Measurements from ENCODE around the gene NOTO. TPM values are rescaled to one million over a fixed set of nuclear protein-coding genes. Genes with fewer than 3 reads are reported as not detected.
"Not testable (repeated sequence)": the region's sequence is repeated elsewhere in the genome, so short reads cannot be mapped to it uniquely, and the experiment has no call there.

NOTO gene
- polyA plus RNA-seq, 1 experiment, result not detected

GRCh38 chr2:73185965-73186364 lies 16.4 kb upstream of the NOTO start:
- Histone ChIP-seq H3K27me3 (ENCODE audit: control insufficient read depth, insufficient read depth, low read length) (peaks cover 43% of the 10 kb centered on the region), H3K9me3 (ENCODE audit: control insufficient read depth, insufficient read depth, low read length) (no peaks in the 10 kb centered on the region), H3K4me3 (ENCODE audit: low read depth, low read length) (no peak overlapping the region), H3K27ac (ENCODE audit: low read depth, low read length) (no peak overlapping the region)
- DNase-seq (ENCODE audit: low read depth, low spot score), result no peak
- CTCF ChIA-PET, result interaction anchor here (1.2 kb wide), 2 partner anchors 8 to 27 kb away, joined by 3 to 9 read pairs; no protein-coding TSS in a partner anchor
- POLR2A ChIA-PET, result no interaction called here
- TF ChIP-seq, protein P1, sequence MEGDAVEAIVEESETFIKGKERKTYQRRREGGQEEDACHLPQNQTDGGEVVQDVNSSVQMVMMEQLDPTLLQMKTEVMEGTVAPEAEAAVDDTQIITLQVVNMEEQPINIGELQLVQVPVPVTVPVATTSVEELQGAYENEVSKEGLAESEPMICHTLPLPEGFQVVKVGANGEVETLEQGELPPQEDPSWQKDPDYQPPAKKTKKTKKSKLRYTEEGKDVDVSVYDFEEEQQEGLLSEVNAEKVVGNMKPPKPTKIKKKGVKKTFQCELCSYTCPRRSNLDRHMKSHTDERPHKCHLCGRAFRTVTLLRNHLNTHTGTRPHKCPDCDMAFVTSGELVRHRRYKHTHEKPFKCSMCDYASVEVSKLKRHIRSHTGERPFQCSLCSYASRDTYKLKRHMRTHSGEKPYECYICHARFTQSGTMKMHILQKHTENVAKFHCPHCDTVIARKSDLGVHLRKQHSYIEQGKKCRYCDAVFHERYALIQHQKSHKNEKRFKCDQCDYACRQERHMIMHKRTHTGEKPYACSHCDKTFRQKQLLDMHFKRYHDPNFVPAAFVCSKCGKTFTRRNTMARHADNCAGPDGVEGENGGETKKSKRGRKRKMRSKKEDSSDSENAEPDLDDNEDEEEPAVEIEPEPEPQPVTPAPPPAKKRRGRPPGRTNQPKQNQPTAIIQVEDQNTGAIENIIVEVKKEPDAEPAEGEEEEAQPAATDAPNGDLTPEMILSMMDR (IDR thresholded peaks at IDR 0.05; ENCODE audit: low read depth, low read length), result no peak

GRCh38 chr2:73187549-73187948 lies 14.8 kb upstream of the NOTO start:
- CTCF ChIA-PET, result interaction anchor here (2.1 kb wide), 1 partner anchor 10 kb away, joined by 17 read pairs; no protein-coding TSS in a partner anchor
- POLR2A ChIA-PET, result interaction anchor here (0.6 kb wide), 1 partner anchor 1733 kb away, joined by 3 read pairs; no protein-coding TSS in a partner anchor
- DNase-seq (ENCODE audit: low read depth, low spot score), result no peak
- H3K27ac ChIP-seq (ENCODE audit: low read depth, low read length), result no peak overlapping the region
- TF ChIP-seq, protein P1 (IDR thresholded peaks at IDR 0.05; ENCODE audit: low read depth, low read length), result no peak
- H3K9me3 ChIP-seq (ENCODE audit: control insufficient read depth, insufficient read depth, low read length), result no peaks in the 10 kb centered on the region
- no peak overlapping the region for H3K4me3 ChIP-seq (ENCODE audit: low read depth, low read length)
- peaks cover 49% of the 10 kb centered on the region for H3K27me3 ChIP-seq (ENCODE audit: control insufficient read depth, insufficient read depth, low read length)

DNA sequence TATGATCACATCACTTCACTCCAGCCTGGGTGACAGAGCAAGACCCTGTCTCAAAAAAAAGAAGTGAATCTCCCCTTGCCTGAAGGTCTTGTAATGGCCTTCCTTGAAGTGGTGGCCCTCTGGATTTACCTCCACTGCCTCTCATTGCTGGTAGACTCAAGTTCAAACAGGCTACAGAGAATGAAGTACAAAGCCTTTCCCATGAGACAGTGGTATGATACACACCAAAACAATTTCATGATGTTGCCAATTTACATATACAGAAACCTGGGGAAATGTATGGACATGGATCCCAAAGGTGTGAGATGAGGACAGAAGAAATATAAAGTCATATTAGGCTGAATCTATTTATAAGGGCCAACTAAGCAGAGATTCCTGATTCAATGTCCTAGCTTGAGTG lies 4.8 kb upstream of the NOTO start:
- H3K27ac ChIP-seq (ENCODE audit: low read depth, low read length), result no peak overlapping the region
- ChIA-PET POLR2A (no interaction called here), CTCF (interaction anchor here (0.6 kb wide), 1 partner anchor 227 kb away, joined by 4 read pairs; no protein-coding TSS in a partner anchor)
- H3K27me3 ChIP-seq (ENCODE audit: control insufficient read depth, insufficient read depth, low read length), result peaks cover 37% of the 10 kb centered on the region
- H3K9me3 ChIP-seq (ENCODE audit: control insufficient read depth, insufficient read depth, low read length), result peaks cover 6% of the 10 kb centered on the region; the same call in 1 of the 2 replicates
- TF ChIP-seq, protein P1 (IDR thresholded peaks at IDR 0.05; ENCODE audit: low read depth, low read length), result no peak
- DNase-seq (ENCODE audit: low read depth, low spot score), result no peak
- H3K4me3 ChIP-seq (ENCODE audit: low read depth, low read length), result no peak overlapping the region

GRCh38 chr2:73200281-73200680 lies 2.1 kb upstream of the NOTO start:
- H3K27ac ChIP-seq (ENCODE audit: low read depth, low read length); POLR2A ChIA-PET; H3K4me3 ChIP-seq (ENCODE audit: low read depth, low read length); DNase-seq (ENCODE audit: low read depth, low spot score); H3K9me3 ChIP-seq (ENCODE audit: control insufficient read depth, insufficient read depth, low read length): not testable (repeated sequence)
- H3K27me3 ChIP-seq (ENCODE audit: control insufficient read depth, insufficient read depth, low read length), result peaks cover 54% of the 10 kb centered on the region
- CTCF ChIA-PET, result interaction anchor here (0.6 to 3.1 kb wide), 3 partner anchors 13 to 438 kb away, joined by 6 to 13 read pairs (median 11); no protein-coding TSS in a partner anchor

DNA sequence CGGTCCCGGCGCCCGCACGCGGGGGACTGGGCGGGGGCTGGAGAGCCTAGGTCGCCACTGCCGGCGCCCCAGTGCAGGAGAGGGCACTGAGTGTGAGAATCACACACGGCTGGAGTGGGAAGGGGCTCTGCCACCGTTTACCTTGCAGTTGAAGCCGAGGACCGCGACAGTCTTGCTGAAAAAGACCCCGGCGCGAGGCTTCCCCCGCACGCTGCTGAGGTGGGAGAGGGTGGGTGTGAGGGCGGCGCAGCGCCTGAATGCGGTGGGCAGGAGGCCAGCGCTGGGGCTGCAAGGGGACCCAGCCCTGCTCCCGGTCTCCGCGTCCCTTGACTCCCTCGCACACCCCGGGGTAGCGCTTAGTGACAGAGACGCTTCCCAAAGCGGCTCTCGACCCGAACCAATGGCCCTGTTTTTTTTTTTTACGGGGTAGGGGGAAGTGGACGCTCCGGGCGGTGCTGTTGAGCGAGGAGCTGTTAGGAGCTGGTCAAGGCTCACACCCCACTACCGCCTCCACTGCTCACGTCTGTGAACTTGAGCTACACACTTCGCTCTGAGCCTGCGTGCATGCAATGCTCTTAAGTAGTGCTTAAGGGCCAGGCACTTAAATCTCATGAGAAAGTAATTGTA lies 794 bp downstream of the NOTO start:
- Histone ChIP-seq H3K27ac (ENCODE audit: low read depth, low read length) (no peak overlapping the region), H3K27me3 (ENCODE audit: control insufficient read depth, insufficient read depth, low read length) (peaks cover 46% of the 10 kb centered on the region), H3K4me3 (ENCODE audit: low read depth, low read length) (no peak overlapping the region), H3K9me3 (ENCODE audit: control insufficient read depth, insufficient read depth, low read length) (peaks cover 9% of the 10 kb centered on the region; the same call in 1 of the 2 replicates)
- TF ChIP-seq, protein P1 (IDR thresholded peaks at IDR 0.05; ENCODE audit: low read depth, low read length), result no peak
- ChIA-PET CTCF (interaction anchor here (1.0 to 3.1 kb wide), 2 partner anchors 9 to 26 kb away, joined by 7 to 13 read pairs; no protein-coding TSS in a partner anchor), POLR2A (interaction anchor here (1.0 kb wide), 1 partner anchor 9 kb away, joined by 3 read pairs; no protein-coding TSS in a partner anchor)
- no peak for DNase-seq (ENCODE audit: low read depth, low spot score)

All from AG04450 (cell line).